22Rv1 (cell line): ENCODE measurements around the gene PUM2.
"Not testable (repeated sequence)": the region's sequence is repeated elsewhere in the genome, so short reads cannot be mapped to it uniquely, and the experiment has no call there.

Experiments used
- CTCF ChIP-seq: fragments of 450-650 bp; IDR thresholded peaks from 2 replicates; pipeline ENCODE4 v1.5.1; 2017; ENCODE audit warnings: mild to moderate bottlenecking
- ZFX ChIP-seq: fragments of 450-650 bp; IDR thresholded peaks from 2 replicates; pipeline ENCODE4 v1.6.1; 2017; ENCODE audit warnings: antibody characterized with exemption, borderline replicate concordance

GRCh38 chr2:20240291-20240690 is 110.4 kb downstream of the PUM2 start:
- not testable (repeated sequence) for TF ChIP-seq CTCF, ZFX
